ENCODE data around the gene SPOCK2.

The SPOCK2 gene

GRCh38 chr10:72009425-72010081, 78.8 kb downstream of the SPOCK2 start:
- Histone ChIP-seq H3K27ac (ENCODE audit: low read length) (peak overlapping the region; percentile 94), H3K4me3 (ENCODE audit: low read depth in 1 of 2, low read length in 2 of 2) (peak overlapping the region in 1 of 2 donors; percentile 37), H3K9me3 (ENCODE audit: control insufficient read depth in 1 of 2, low read length in 2 of 2) (no peaks in the 10 kb centered on the region), H3K4me1 (ENCODE audit: control insufficient read depth in 1 of 2, insufficient read depth in 2 of 2, low read length in 2 of 2) (peaks cover 15 to 50% of the 10 kb centered on the region in 2 donors), H3K27me3 (ENCODE audit: low read depth, low read length) (no peaks in the 10 kb centered on the region), H3K36me3 (ENCODE audit: control insufficient read depth in 1 of 2, insufficient read depth in 2 of 2, low read length in 2 of 2) (peaks cover 0 to 11% of the 10 kb centered on the region in 2 donors)

GRCh38 chr10:72009051-72009424, 79.3 kb downstream of the SPOCK2 start:
- H3K36me3 ChIP-seq (ENCODE audit: control insufficient read depth in 1 of 2, insufficient read depth in 2 of 2, low read length in 2 of 2), result peaks cover 0 to 11% of the 10 kb centered on the region in 2 donors
- no peaks in the 10 kb centered on the region for H3K9me3 ChIP-seq (ENCODE audit: control insufficient read depth in 1 of 2, low read length in 2 of 2)
- H3K27me3 ChIP-seq (ENCODE audit: low read depth, low read length), result no peaks in the 10 kb centered on the region
- peak overlapping the region; percentile 94 for H3K27ac ChIP-seq (ENCODE audit: low read length)
- peaks cover 15 to 50% of the 10 kb centered on the region in 2 donors for H3K4me1 ChIP-seq (ENCODE audit: control insufficient read depth in 1 of 2, insufficient read depth in 2 of 2, low read length in 2 of 2)
- peak overlapping the region in 1 of 2 donors; percentile 15 for H3K4me3 ChIP-seq (ENCODE audit: low read depth in 1 of 2, low read length in 2 of 2)
